ENCODE results near the gene SKOR2. TPM values are rescaled to one million over a fixed set of nuclear protein-coding genes. Genes with fewer than 3 reads are reported as not detected.

Gene SKOR2, protein sequence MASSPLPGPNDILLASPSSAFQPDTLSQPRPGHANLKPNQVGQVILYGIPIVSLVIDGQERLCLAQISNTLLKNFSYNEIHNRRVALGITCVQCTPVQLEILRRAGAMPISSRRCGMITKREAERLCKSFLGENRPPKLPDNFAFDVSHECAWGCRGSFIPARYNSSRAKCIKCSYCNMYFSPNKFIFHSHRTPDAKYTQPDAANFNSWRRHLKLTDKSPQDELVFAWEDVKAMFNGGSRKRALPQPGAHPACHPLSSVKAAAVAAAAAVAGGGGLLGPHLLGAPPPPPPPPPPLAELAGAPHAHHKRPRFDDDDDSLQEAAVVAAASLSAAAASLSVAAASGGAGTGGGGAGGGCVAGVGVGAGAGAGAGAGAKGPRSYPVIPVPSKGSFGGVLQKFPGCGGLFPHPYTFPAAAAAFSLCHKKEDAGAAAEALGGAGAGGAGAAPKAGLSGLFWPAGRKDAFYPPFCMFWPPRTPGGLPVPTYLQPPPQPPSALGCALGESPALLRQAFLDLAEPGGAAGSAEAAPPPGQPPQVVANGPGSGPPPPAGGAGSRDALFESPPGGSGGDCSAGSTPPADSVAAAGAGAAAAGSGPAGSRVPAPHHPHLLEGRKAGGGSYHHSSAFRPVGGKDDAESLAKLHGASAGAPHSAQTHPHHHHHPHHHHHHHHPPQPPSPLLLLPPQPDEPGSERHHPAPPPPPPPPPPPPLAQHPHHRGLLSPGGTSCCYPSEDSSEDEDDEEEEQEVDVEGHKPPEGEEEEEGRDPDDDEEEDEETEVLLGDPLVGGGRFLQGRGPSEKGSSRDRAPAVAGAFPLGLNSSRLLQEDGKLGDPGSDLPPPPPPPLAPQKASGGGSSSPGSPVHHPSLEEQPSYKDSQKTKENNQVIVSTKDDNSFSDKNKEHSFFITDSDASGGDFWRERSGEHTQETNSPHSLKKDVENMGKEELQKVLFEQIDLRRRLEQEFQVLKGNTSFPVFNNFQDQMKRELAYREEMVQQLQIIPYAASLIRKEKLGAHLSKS
- total RNA-seq, result not detected

DNA sequence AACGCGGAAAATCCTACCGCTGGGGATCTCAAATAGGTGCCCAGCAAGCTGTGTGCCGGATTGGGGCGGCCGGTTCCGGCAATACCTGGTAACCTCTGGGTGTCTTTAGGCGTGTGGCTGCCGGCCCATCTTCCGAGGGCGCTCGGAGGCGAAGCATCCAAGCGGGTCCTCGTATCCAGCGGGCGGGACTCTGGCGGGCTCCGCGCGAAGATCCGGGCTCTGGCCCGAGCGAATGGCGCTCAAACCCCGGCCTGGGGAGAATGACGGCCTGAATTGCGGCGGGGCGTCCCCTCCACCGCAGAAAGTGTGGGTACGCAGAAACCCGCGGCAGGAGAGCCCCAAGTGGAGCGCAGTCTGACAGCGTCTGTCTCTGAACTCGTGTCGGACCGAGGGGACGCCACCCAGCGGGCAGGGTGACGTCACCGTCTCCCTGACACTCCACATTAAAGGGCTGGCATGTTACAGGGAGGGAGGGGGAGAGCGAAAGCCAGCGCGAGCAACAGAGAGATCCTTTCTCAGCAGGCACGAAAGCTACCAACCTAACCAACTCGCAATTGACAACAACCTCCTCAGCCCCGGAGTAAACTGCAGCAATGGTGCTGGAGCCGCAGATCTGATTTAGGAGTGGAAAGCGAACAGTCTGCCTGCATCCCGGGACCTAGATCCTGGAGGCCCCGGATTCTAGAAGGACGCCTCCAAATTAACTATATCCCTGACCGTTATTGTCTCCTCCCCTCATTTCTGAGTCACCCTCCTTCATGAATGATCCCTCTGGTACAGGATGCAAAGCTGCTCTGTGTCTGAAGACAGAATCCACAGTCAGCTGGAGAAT, at the start of gene SKOR2:
SKOR2 (minus strand) TSS at position 372 of the 832 bp plus-strand sequence. CDS start 2,477 bp downstream, outside the sequence.
- DNase-seq (ENCODE audit: low spot score), result no peak

DNA sequence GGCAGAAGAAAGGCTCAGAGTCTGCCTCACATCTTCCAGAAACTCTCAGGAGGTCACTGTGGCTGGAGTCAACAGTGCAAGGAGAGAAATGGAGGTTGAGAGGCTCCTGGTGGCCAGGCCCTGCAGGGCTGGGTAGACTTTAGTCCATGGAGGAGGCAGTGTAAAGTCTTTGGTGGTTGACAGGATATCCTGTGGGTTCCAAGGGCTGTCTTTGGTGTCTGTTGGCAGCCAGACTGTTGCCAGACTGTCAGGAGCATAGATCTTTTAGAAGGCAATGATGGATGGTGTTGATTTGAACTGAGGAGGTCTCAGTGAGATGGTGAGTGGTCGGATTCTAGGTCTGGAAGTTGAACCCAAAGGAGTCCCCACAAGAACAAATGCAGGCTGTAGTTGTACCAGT, 45.0 kb upstream of the SKOR2 start:
- no peak for DNase-seq (ENCODE audit: low spot score)

DNA sequence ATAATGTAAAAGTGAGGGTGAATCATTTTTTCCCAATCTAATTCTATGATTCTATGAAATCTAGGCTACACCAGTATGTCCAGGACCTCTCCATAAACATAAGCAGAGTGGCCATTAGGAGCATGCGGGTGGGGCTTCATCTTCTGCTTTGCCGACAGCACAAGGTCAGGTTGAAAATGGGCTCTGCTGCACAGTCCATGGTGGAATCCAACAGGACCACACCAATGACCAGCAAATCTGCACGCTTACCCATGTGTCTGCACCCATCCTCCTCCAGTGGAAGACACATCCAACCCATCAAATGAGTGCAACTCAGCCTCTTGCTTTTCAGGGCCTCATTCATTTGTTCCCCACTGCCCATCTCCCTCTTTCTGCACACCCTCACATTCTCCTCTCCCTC, 43.3 kb upstream of the SKOR2 start:
- DNase-seq (ENCODE audit: low spot score), result no peak

DNA sequence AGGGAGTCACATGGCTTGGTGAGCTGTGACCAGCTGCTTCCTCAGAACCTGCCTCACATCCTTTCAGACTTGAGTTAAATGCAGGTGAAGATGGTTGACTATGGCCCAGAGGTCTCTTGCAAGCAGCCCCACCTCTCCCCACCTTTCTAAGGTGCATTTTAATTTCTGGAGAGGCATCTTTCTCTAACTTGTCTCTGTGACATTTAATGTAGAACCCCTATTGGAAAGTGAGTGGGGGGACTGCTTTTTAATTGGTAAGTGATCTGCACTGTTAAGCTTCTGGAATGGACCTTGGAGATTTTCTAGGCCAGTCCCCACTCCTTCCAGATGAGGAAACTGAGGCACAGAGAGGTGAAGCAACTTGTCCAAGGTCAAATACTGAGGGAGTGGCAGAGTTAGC, 37.3 kb upstream of the SKOR2 start:
- DNase-seq (ENCODE audit: low spot score), result no peak

DNA sequence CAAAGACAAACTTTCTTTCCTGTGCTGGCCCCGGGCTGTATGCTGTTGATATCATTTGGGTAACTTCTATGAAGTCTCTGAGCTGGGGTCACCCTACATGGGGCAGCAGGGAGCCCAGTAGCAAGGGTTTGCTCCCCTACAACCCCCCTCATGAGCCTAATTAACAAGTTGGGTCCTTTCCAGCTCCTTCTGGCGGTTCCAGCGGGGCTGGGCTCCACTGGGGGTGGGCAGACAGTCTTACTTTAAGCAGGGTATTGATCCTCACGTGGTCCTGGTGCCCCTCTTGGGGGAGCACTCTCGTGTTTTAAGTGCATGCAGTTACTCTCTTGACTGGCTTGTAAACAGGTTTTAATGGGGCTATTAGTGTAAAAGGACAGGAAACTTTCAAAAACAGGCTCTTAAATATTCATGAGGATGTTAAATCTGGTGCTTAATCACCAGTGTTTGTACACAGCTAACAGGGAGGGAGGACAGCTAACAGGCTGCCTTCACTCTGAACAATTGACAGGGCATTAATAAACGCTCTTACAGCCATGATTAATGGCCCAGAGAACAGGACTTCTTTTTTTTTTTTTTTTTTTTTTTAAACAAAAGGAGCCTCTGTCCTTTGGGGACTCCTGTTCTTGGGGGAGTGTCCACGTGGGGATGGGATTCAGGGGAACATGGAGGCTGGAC, 36.6 kb upstream of the SKOR2 start:
- no peak for DNase-seq (ENCODE audit: low spot score)

DNA sequence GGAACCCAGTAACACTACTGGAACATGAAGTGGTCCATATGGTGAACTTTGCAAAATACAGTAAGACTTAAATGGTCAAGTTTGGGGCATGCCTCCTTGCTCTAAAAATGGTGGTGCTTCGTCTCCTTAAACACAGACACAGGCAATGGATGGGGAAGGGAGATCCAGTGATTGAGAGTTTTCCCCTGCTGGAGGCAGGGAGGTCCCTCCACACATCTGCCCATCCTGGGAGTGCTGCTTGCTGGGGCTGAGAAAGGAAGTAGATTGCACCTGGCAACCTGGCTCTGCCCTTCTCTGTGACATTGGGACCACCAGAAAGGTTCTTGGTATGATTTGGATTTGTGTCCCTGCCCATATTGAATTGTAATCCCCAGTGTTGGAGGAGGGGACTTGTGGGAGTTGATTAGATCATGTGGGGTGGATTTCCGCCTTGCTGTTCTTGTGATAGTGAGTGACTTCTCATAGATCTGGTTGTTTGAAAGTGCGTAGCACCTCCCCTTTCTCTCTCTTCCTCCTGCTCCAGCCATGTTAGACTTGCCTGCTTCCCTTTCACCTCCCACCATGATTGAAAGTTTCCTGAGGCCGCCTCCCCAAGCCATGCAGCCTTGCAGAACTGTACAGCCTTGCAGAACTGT, 35.4 kb upstream of the SKOR2 start:
- no peak for DNase-seq (ENCODE audit: low spot score)

DNA sequence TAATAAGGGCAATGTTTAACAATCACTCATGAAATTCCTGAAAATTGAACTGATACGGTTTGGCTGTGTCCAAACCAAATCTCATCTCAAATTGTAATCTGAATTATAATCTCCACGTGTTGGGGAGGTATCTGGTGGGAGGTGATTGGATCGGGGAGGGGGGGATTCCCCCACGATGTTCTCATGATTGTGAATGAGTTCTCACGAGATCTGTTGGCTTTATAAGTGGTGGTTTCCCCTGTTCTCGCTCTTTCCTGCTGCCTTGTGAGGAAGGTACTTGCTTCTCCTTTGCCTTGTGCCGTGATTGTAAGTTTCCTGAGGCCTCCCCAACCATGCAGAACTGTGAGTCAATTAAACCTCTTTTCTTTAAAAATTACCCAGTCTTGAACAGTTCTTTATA, 34.0 kb upstream of the SKOR2 start:
- DNase-seq (ENCODE audit: low spot score), result no peak

DNA sequence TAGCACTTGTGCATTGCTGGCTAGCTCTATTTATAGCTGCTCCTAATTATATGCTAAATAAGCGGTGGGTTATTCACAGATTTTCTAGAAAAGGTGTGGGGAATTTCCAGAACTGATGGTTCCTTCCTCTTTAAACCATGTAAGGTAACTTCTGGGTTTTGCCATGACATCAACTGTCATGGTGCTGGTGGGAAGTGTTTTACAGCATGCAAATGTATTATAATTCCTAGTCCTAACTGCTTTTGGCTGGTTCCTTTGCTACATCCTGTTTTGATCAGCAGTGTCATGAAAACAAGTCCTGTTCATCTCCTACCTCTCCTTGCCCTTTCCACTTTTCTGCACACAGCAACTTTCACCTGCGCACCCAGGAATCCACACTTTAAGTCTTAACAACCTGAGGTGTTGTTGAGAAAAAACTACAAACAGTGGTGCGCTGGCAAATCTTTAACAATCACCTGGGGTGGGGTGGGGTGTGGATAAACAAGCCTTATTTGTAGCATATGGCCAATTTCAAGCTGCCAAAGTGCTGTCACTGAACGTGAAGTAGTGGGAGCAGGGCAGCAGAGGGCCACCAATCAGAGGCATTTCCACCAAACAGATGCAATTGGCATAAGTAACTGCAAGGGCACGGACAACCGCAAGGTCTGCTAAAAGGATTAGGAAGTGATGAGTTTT, 33.4 kb upstream of the SKOR2 start:
- DNase-seq (ENCODE audit: low spot score), result no peak

DNA sequence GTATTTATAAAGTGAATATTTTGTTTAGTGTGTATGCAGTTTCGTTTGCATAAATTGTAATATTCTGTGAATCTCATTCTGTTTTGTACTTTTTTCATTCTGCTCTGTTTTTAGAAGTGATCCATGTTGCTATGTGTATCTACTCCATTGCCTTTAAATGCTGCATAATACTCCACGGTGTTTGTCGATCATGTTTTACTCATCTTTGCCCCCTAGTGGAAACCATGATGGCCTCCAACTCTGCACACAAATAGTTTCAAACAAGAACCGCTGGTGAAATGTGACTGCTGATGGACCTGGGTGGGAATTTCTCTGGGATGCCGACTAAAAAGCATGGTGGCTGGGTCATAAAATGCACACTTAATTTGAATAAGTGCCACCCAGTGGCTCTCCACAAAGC, 32.0 kb upstream of the SKOR2 start:
- DNase-seq (ENCODE audit: low spot score), result no peak

DNA sequence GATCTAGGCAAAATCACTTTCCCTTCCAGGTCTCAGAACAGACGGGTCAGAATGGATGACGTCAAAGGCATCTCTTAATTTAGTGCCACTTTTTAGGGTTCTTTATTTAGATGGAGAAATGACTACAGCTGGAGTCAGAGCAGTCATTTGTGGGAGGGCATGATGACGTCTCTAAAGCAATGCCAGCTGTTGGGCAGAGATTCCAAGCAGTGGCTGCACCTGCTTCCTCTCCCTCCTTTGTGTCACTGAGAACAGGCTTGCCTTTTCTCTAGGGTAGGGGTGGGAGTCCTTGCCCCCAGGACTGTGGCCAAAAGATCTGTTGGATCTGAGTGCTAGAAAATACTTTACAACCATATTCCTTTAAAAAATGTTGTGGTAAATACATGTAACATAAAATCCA, 28.7 kb upstream of the SKOR2 start:
- no peak for DNase-seq (ENCODE audit: low spot score)

DNA sequence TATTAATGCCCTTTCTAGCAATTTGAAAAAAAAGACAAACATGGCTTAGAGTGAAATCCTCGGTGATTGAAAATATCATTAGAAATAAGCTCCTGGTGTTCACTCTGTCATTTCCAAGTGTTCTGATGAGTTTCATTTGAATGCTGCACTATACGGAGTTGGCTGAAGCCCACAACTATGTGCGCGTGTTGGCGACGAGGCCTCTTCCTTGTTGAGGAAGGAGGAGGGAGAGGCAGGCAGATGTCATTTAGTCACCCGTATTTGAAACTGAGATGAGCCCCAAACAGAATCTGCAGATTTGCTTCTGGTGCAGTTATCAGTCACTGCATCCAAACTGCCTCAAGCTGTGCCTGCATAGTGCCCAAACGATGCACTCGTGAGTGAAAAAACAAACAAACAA, 23.5 kb upstream of the SKOR2 start:
- DNase-seq (ENCODE audit: low spot score), result no peak

DNA sequence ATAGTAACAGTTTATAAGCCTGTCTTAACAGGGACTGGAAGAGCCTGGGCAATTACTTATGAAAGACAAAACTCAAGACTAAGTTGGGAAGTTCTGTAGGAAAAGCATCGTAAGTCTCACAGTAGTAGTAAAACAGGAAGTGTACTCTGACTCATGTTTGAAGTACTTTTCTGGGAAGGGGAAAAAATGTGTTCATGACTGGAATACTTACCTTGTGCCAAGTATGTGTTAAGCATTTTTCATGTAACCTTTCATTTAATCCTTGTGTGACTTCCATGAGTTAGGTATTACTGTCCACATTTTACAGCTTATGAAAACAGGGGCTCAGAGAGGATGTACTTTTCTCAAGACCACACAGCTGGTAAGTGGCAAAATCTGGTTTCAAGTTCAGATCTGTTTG, 13.7 kb upstream of the SKOR2 start:
- DNase-seq (ENCODE audit: low spot score), result no peak

DNA sequence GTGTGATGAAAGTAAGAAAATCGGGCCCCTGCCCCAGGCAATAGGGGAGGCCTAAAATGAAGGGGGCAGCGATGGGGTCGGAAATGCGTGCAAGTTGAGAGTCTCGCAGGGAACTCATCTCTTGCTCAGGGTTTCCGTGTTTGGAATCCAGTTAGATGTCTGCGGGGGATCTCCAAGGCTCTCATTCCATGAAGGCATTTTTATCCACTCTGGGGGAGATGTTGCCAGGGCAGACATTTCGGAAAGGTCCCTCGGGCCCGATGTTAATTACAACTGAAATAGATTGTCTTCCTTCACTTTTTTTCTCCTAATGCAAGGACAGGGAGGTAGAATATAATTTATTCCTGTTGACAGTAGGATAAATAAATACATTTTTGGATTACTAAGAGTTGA, 12.8 kb upstream of the SKOR2 start:
- DNase-seq (ENCODE audit: low spot score), result no peak

DNA sequence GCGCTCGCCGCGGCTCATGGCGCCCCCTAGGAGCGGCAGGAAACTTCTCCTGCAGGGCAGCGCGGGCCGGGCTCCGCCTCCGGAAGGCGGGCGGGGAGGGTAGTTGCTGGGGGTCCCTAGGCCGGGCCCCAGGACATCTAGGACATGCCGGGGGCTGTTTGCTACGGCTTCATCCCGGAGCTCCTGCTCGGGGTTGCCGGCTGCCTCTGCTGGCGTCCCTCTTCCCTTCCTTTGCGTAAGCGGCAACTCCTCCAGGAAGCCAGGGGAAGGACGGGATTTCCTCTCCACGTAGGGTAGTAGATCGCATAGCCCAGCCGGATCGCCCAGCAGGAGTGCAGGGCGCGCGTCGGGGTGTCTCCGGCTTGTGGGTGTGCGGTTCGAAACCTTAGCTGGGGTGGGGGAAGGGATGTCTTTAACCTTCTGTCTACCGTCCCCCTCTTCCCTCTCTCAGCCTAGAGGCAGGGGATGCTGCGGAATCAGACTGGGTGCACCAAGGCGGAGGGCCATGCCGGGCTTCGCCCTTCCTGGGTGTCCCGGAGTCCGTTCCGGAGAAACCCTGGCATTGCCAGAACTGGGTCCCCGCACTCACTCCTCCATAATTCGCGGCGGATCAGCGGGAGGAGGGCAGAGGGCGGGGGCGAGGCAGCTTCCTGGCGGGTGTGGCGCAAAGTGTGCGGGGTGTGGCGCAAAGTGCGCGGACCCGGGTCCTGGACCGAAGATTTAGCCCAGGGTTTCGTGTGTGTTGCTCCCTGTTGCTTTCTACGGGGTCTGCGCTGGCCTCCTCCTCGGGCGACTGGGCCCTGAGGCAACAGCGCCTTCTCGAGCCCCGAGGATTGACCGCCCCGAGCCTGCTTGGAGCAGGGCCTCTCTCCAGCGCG, 12.2 kb upstream of the SKOR2 start:
- DNase-seq (ENCODE audit: low spot score), result no peak

DNA sequence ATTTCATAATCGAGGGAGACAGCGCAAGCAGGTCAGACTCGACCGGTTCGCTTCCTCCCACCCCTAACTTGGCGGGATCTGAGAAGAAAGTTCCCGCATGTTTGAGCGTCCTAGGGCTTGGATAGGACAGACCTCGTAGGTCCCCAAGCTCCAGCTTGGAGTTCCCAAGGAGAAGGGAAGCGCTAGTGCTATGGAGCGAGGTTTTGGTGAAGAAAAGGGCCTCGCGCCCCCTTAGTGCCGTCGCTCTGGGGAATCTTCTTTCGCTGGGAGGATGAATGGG, 11.6 kb upstream of the SKOR2 start:
- no peak for DNase-seq (ENCODE audit: low spot score)

DNA sequence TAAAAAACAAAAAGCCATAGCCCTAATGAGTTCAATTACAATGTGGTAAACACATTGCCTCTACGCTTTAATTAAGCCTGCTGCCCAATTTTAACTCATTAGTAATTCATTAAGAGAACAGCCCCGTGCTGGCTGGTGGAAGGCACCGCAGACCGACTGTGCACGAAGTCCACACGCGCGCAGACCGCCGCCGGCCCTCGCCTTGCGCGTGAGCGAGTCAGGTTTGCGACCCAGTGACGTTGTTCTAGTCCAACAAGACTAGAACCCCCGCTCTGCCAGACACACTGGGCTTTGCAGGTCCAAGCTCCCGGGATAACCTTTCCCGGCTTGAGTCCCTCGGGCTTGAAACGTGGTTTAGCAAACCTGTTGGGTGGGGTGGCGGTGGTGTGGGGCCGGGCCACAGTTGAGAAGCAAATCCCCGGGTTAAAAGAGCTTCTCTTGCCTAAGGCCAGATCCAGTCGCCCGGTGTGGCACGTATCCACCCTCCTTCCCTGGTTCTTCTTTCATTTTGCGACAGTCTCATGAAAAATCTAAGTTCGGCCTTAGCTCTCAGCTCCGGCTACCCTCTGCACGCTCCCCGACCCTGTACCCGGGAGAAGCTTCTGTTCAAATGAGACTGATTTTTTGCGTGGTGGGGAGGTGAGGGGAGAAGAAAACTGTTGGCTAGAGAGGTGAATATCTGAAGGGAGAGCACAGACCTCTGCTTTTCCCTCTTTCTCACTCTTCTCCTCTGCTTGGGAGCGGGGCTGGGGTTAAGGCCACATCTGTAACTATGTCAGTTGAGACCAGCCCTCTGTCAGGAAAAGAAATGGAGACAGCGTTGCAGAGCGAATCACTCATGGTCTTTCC, 11.1 kb upstream of the SKOR2 start:
- DNase-seq (ENCODE audit: low spot score), result no peak

DNA sequence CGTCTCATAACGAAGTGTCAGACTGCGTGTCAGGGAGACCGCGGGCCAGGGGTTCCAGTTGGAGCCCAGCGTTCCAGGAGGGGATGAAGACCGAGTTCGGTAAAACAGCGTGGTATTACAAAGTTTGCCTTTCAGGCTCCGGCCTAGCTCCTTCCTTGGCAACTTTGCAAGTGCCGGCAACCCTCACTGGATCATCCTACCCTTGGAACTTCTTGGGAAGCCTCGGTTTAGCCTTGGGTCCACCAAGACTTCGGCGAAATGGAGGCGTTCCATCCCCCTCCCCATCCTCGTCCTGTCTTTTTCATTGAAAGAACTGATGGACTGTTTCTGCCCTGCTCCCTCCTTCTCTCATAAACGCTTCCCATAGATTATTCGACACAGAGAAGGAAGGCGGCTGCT, 10.4 kb upstream of the SKOR2 start:
- DNase-seq (ENCODE audit: low spot score), result no peak

DNA sequence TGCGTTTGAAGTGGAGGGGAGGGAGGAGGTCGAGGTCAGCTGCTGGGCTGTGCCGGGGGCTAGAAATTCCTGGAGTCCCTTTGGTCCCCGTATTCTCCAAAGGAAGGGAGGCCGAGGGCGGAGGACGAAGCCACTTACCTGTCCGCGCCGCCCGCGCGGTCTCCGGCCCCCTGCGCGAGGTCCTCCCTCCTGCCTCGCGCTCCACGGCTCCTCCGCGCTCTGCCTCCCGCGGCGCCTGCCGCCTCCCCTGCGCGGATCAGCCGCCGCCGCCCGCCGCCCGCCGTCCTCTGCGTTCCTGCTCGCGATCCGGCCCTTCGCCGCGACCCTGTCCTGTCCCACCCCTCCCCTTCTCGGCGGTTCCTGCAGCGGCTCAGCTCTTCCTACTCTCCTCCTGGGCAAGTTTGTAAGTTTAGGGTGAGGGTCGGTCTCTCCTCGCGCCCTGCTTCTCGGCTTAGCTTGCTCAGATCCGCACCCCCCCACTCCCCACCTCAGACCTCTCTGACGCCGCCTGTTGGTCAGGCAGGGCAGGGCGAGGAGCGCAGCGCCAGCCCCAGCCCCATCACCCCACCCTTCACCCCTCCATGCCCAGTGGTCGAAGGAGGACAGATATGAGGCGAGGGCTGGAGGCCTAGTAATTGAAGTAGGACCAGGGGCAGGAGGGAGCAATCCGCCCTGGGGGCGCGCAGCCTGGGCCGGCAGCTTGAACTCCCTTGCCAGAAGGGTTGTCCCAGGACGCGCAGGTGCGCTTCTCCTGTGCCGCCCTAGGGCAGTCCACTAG, 9.7 kb upstream of the SKOR2 start:
- DNase-seq (ENCODE audit: low spot score), result no peak

Measured in mucosa of gallbladder (tissue), 1 donor.